T-helper 2 cell treated with Interferon-gamma antibody and Interleukin-4, amounts not matched to agents 5 μg/mL and 100 μg/mL, for 36 hours (primary cell): Measurements from ENCODE around the gene POLR3E.
A peak's percentile ranks its signal among the peaks of the same experiment; 100 is the strongest.
"Not testable (repeated sequence)": the region's sequence is repeated elsewhere in the genome, so short reads cannot be mapped to it uniquely, and the experiment has no call there.

Source experiments
- DNase-seq: peaks from one replicate; pipeline ENCODE4 v3.0.0; 2021; ENCODE audit warnings: low spot score
- H3K27ac Mint-ChIP-seq: one replicate; pipeline ENCODE4 v1.8.0; 2021; ENCODE audit warnings: mild to moderate bottlenecking, mixed read lengths
- H3K27me3 Mint-ChIP-seq: one replicate; pipeline ENCODE4 v1.8.0; 2021; ENCODE audit warnings: low read depth, mixed read lengths
- H3K36me3 Mint-ChIP-seq: one replicate; pipeline ENCODE4 v1.8.0; 2021; ENCODE audit warnings: low read depth, mixed read lengths
- H3K4me1 Mint-ChIP-seq: one replicate; pipeline ENCODE4 v1.8.0; 2021; ENCODE audit warnings: low read depth, mixed read lengths
- H3K4me3 Mint-ChIP-seq: one replicate; pipeline ENCODE4 v1.8.0; 2022; ENCODE audit warnings: mild to moderate bottlenecking, moderate library complexity, mixed read lengths
- H3K9me3 Mint-ChIP-seq: one replicate; pipeline ENCODE4 v1.8.0; 2021; ENCODE audit warnings: mixed read lengths

Gene POLR3E

GRCh38 chr16:22360963-22361659, 63.9 kb downstream of the POLR3E start:
- peaks cover 1% of the 10 kb centered on the region for H3K9me3 Mint-ChIP-seq
- no peak for DNase-seq
- peaks cover 50% of the 10 kb centered on the region for H3K4me1 Mint-ChIP-seq
- H3K4me3 Mint-ChIP-seq = no peak overlapping the region
- H3K27ac Mint-ChIP-seq = peak overlapping the region; percentile 71
- peaks cover 61% of the 10 kb centered on the region for H3K36me3 Mint-ChIP-seq
- no peaks in the 10 kb centered on the region for H3K27me3 Mint-ChIP-seq

DNA sequence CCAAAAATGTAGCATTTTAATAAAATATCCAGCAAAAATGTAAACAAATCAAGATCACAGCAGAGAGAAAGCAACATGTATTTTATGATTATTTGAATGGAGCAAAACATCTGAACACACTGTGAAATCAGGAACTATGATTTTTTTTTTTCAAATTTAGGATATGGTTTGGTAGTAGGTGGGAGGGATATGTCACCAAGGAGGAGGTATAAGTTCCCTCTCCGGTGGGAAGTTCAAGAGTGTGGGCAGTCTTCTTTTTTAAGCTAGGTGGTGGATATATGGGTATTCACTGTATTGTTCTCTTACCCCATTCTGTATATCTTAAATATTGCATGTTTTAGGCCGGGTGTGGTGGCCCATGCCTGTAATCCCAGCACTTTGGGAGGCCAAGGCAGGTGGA, 67.0 kb downstream of the POLR3E start:
- Mint-ChIP-seq H3K27ac (no peak overlapping the region), H3K27me3 (no peaks in the 10 kb centered on the region), H3K9me3 (peaks cover 8% of the 10 kb centered on the region), H3K36me3 (peaks cover 71% of the 10 kb centered on the region), H3K4me1 (peaks cover 54% of the 10 kb centered on the region), H3K4me3 (no peak overlapping the region)
- no peak for DNase-seq

DNA sequence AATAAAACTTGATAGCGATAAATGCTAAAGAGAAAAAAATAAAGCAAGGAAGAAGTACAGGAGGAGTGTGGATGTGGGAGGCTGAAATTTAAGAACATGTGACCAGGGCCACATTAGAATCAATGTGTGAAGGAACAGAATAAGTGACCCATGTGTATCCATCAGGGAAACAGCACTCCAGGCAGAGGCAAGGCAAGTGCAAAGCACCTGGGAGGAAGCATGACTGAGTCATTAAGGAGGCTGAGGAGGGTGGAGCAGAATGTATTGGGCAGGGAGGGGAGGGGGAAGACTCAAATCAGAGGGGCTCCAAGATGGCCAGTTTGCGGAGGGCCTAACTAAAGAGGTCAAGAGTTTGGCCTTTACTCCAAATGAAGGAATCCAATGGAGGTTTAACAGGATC, 69.2 kb downstream of the POLR3E start:
- peak overlapping the region; percentile 73 for H3K27ac Mint-ChIP-seq
- no peaks in the 10 kb centered on the region for H3K27me3 Mint-ChIP-seq
- peaks cover 8% of the 10 kb centered on the region for H3K9me3 Mint-ChIP-seq
- peaks cover 58% of the 10 kb centered on the region for H3K4me1 Mint-ChIP-seq
- no peak for DNase-seq
- H3K4me3 Mint-ChIP-seq = no peak overlapping the region
- H3K36me3 Mint-ChIP-seq = peaks cover 70% of the 10 kb centered on the region

- Mint-ChIP-seq H3K4me1 (peaks cover 59% of the 10 kb centered on the region), H3K4me3 (no peak overlapping the region), H3K27ac (no peak overlapping the region), H3K27me3 (no peaks in the 10 kb centered on the region), H3K9me3 (peaks cover 8% of the 10 kb centered on the region), H3K36me3 (peaks cover 71% of the 10 kb centered on the region)
- no peak for DNase-seq
Measured at GRCh38 chr16:22366889-22367288, 69.7 kb downstream of the POLR3E start.

GRCh38 chr16:22368200-22368826, 71.1 kb downstream of the POLR3E start:
- not testable (repeated sequence) for H3K4me3 Mint-ChIP-seq, H3K27ac Mint-ChIP-seq, DNase-seq, H3K27me3 Mint-ChIP-seq, H3K9me3 Mint-ChIP-seq
- H3K36me3 Mint-ChIP-seq = peaks cover 66% of the 10 kb centered on the region
- H3K4me1 Mint-ChIP-seq = peaks cover 70% of the 10 kb centered on the region

DNA sequence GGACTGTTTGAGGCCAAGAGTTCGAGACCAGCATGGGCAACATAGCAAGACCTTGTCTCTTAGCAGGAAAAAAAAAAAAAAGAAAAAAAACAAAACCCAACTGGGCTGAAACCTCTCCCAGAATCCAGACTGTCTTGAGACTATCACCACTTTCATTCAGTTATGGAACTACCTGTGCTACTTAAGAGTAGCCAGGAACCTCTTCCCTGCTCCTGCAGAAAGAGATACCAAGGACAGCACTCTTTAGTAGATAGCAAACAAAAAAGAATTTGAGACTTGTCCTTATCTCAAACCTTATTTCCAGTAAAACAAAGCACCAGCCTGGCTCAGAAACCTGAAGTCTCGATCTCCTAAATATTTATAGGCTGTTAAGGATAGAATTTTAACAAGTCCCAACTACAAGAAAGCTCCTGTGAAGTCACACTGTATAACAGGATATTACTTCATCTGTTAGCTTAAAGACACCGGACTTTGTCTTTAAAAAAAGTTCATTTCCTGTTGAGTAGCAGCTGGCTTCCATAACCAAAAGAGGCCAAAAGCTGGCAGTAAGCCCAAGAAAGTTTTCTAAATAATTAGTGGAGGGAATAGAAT, 72.1 kb downstream of the POLR3E start:
- H3K4me3 Mint-ChIP-seq = peak overlapping the region; percentile 39
- peak overlapping the region; percentile 8 for H3K27ac Mint-ChIP-seq
- peaks cover 61% of the 10 kb centered on the region for H3K36me3 Mint-ChIP-seq
- peaks cover 8% of the 10 kb centered on the region for H3K9me3 Mint-ChIP-seq
- no peak for DNase-seq
- peaks cover 64% of the 10 kb centered on the region for H3K4me1 Mint-ChIP-seq
- H3K27me3 Mint-ChIP-seq = no peaks in the 10 kb centered on the region

DNA sequence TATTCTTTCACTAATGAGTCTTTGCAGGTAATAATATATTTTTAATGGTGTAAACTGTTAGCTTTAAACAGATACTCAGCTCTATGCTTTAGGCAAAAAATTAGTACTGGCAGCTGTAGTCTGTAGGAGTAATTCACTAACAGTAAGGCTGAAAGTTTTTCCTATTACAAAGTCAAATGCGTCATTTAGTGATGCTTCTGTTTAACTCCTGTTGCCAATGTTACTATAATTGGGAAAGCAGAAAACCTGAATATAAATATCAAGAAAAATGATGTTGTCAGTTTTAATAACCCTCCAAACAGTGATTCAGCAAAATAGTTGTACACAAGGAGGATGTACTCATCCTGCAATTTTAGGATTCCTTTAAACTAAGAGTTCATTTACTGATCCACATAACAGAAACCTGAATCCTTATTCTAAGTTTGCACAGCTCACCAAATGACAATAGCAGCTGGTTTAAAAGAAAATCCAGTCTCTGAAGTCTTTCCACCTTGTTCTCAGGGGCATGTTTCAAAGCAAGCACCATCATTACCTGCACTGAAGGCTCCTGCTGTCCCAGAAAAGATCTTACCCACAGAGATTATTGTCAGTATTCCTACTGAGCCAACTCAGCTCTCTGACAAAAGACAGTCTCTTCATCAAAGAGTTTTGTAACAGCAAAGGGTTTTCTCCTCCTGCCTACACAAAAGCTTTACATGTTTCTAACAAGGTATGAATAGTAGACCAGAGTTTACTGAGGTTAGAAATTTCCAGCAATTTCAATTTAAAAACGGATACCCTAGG, 73.0 kb downstream of the POLR3E start:
- Mint-ChIP-seq H3K4me3 (peak overlapping the region; percentile 39), H3K9me3 (peaks cover 8% of the 10 kb centered on the region), H3K36me3 (peaks cover 53% of the 10 kb centered on the region), H3K4me1 (peaks cover 60% of the 10 kb centered on the region), H3K27me3 (no peaks in the 10 kb centered on the region), H3K27ac (peak overlapping the region; percentile 47)
- no peak for DNase-seq

DNA sequence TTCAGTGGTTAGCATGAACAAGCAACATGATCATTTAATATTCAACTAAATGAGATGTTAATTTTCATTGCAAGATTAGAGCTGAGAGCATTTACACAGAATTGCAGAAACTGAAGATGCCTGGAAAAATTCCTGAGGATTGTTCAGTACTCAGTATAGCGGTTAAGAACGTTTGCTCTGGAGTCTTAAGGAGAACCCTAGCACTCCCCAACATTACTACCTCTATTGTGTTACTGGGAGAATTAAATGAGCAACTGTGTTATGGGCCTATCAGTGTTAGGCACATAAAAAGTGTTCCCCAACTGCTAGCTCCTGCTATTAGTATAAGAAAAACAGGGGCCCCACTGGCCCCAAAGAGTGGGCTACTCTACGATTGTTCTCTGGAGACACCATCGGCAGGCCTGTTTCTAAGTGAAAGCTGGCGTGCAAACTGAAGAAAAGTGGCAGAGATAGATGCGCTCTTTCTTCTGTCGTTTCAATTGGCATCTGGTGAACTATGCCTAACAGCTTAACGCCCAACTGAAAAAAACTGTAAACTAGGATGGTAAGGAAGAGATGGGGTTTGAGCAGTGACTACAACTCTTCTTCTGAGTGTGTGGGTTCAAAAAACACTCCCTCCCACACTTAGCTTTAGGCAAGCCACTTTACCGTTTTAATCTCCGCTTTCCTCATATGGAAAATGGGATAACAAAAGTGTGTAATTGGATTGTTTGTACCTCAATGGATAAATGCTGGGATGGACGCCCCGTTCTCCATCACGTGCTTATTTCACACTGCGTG, 75.9 kb downstream of the POLR3E start:
- Mint-ChIP-seq H3K27me3 (no peaks in the 10 kb centered on the region), H3K9me3 (no peaks in the 10 kb centered on the region), H3K4me1 (peaks cover 46% of the 10 kb centered on the region), H3K27ac (peak overlapping the region; percentile 92), H3K4me3 (peak overlapping the region; percentile 99), H3K36me3 (peaks cover 33% of the 10 kb centered on the region)
- no peak for DNase-seq

DNA sequence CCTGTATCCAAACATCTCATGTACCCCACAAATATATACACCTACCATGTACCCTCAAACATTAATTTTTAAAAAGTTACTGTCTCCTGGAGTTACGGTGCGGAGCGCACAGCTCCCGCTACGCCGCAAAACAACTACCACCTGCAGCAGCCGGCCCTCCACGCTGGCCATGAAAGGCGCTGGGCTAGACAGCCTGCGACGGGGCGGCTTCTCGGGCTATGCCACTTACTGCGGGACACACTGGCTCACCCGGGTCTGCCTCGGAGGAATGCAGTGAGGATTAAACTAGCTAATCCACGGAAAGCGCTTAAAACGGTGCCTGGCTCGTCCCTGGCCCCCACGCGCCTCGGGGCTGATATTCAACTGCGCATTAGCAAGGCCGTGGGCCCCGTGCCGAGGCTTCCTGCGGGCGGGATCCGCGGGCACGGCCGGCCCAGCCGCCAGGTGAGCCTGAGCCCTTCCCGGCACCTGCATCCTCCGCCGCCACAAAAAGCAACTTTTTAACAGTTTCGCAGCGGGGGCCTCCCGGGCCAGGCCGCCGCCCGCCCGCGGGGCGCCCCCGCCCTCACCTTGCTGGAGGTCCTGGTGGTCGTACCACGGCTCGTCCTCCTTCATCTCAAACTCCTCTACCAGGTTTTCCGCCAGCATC, 76.6 kb downstream of the POLR3E start:
- no peaks in the 10 kb centered on the region for H3K9me3 Mint-ChIP-seq
- peaks cover 42% of the 10 kb centered on the region for H3K4me1 Mint-ChIP-seq
- H3K4me3 Mint-ChIP-seq = peak overlapping the region; percentile 99

GRCh38 chr16:22374311-22375116, 77.3 kb downstream of the POLR3E start, which contains the start of gene CDR2:
Gene CDR2 (minus strand): TSS chr16:22374619. CDS start chr16:22374309, 310 bp downstream.
- Mint-ChIP-seq H3K27me3 (no peaks in the 10 kb centered on the region), H3K36me3 (peaks cover 24% of the 10 kb centered on the region), H3K27ac (peak within 1 kb of the TSS; percentile 92), H3K9me3 (no peaks in the 10 kb centered on the region), H3K4me1 (peaks cover 36% of the 10 kb centered on the region), H3K4me3 (peak within 1 kb of the TSS; percentile 99)
- DNase-seq = peak; percentile 98

More for the DNA sequence above, 76.6 kb downstream of the POLR3E start:
- H3K27ac Mint-ChIP-seq = peak overlapping the region; percentile 92
- DNase-seq = peak; percentile 31
- H3K36me3 Mint-ChIP-seq = peaks cover 29% of the 10 kb centered on the region
- H3K27me3 Mint-ChIP-seq = no peaks in the 10 kb centered on the region

GRCh38 chr16:22375117-22375962, 78.1 kb downstream of the POLR3E start:
- Mint-ChIP-seq H3K9me3 (no peaks in the 10 kb centered on the region), H3K27ac (no peak overlapping the region), H3K27me3 (no peaks in the 10 kb centered on the region), H3K4me3 (peak overlapping the region; percentile 96), H3K36me3 (peaks cover 22% of the 10 kb centered on the region), H3K4me1 (peaks cover 29% of the 10 kb centered on the region)
- DNase-seq = no peak
